Measurements from ENCODE around the gene SF3B1.
"Not testable (repeated sequence)": the region's sequence is repeated elsewhere in the genome, so short reads cannot be mapped to it uniquely, and the experiment has no call there.

Gene SF3B1, protein sequence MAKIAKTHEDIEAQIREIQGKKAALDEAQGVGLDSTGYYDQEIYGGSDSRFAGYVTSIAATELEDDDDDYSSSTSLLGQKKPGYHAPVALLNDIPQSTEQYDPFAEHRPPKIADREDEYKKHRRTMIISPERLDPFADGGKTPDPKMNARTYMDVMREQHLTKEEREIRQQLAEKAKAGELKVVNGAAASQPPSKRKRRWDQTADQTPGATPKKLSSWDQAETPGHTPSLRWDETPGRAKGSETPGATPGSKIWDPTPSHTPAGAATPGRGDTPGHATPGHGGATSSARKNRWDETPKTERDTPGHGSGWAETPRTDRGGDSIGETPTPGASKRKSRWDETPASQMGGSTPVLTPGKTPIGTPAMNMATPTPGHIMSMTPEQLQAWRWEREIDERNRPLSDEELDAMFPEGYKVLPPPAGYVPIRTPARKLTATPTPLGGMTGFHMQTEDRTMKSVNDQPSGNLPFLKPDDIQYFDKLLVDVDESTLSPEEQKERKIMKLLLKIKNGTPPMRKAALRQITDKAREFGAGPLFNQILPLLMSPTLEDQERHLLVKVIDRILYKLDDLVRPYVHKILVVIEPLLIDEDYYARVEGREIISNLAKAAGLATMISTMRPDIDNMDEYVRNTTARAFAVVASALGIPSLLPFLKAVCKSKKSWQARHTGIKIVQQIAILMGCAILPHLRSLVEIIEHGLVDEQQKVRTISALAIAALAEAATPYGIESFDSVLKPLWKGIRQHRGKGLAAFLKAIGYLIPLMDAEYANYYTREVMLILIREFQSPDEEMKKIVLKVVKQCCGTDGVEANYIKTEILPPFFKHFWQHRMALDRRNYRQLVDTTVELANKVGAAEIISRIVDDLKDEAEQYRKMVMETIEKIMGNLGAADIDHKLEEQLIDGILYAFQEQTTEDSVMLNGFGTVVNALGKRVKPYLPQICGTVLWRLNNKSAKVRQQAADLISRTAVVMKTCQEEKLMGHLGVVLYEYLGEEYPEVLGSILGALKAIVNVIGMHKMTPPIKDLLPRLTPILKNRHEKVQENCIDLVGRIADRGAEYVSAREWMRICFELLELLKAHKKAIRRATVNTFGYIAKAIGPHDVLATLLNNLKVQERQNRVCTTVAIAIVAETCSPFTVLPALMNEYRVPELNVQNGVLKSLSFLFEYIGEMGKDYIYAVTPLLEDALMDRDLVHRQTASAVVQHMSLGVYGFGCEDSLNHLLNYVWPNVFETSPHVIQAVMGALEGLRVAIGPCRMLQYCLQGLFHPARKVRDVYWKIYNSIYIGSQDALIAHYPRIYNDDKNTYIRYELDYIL

GRCh38 chr2:197434541-197435513 lies at the start of gene SF3B1:
Gene SF3B1 (minus strand): TSS chr2:197435028. CDS start chr2:197434999, 29 bp downstream.
- peak; percentile 99 for DNase-seq

GRCh38 chr2:197484248-197484647 lies 49.4 kb upstream of the SF3B1 start:
- not testable (repeated sequence) for DNase-seq

DNA sequence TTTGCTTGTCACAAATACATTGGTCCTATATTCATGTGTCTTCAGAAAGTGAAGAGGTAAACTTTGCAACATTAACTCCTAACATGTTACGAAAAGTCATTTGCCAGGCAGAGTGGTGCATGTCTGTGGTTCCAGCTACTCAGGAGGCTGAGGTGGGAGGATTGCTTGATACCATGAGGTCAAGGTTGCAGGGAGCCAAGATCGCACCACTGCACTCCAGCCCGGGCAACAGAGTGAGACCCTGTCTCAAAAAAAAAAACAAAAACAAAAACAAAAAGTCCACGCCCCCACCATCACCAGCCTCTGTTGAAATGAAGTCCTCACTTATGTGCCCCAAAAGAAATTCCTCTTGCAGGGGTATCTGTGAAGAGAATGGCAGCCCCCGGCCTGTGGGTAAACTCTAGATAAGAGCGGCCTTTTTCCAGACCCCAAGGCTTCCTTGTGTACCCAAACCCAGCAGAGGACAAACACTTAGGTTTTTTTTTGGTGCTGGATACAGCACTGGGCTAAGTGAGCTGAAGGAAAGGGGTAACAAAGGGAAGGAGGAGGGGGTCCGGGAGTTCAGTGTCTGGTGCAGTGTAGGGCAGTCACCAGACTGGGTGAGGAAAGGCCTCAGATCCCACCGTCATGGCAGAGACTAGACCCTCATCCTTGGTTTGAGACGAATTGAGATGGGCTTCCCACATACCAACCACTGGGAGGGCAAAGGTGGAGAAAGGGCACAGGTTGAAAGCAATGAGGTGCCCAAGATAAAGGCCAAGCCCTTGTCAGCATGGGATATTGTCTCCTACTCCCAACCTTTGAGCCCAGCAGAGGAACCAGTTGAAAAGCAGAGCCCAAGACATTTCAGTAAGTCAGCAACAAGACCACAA lies 45.6 kb upstream of the SF3B1 start:
- no peak for DNase-seq

DNA sequence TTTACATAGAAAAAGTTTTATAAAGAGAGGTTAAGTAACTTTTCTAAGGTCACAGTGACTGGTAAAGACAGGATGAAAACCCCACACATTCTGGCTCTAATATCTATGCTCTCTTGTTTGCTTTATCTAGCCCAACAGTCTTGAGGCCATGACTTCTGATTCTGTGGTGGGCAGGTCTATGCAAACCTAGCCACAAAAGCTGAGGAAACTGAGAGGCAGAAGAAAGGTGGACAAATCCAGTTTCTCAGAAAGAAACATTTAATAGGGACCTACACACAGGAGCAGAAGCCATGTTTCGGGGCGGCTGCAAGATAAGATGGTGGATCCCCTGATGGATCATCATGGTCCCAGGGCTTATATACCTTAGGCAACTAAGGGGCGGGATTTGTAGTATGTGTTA lies 43.0 kb upstream of the SF3B1 start:
- DNase-seq: no peak

GRCh38 chr2:197472166-197472565 lies 37.3 kb upstream of the SF3B1 start:
- DNase-seq: no peak

- DNase-seq: no peak
These were observed 29.3 kb upstream of the SF3B1 start for GRCh38 chr2:197464175-197464574.

DNA sequence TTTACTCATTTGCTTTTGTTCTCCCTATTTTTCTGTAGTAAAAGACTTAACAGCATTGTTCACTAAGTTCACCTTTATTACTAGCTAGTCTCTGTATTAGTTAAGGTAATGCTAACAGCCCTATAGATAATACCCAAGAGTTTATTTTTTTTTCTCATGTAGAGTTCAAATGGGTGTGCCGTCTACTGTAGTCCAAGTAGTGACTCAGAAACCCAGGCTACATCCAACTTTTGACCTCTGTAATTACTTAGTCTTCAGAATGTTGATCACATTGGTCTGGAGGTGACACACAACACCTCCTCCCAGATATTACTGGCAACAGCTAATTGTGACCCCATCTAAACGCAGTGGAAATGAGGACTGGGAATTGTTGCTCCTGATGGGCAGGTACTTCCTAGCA lies 26.2 kb upstream of the SF3B1 start:
- no peak for DNase-seq

- DNase-seq: no peak
These were observed 25.8 kb upstream of the SF3B1 start for GRCh38 chr2:197460649-197461048.

GRCh38 chr2:197455428-197455827 lies 20.6 kb upstream of the SF3B1 start:
- DNase-seq: no peak

GRCh38 chr2:197454923-197455322 lies 20.1 kb upstream of the SF3B1 start:
- DNase-seq: no peak

DNA sequence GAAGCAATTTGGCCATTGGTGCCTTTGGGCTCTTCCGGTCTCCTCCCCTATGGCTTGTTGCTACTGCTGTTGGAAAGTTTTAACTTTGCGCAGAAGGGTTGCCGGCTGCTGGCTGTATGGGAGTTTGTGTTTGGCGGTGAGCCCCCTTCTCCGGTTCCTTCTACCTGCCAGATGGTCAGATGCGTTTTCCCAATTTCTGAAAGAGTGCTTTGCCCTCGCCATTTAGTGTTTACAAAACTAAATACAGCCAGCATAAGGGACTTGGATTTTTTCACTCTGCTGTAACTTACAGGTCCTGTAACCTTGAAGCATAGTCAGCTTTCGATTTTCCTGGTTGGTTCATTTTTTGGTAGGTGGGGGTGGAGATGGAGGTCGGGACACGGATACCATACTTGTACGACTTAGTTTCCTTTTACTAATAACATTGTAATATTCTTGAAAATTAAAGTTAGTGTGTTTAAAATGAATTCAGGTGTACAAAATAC lies 19.1 kb upstream of the SF3B1 start:
- DNase-seq: no peak

DNA sequence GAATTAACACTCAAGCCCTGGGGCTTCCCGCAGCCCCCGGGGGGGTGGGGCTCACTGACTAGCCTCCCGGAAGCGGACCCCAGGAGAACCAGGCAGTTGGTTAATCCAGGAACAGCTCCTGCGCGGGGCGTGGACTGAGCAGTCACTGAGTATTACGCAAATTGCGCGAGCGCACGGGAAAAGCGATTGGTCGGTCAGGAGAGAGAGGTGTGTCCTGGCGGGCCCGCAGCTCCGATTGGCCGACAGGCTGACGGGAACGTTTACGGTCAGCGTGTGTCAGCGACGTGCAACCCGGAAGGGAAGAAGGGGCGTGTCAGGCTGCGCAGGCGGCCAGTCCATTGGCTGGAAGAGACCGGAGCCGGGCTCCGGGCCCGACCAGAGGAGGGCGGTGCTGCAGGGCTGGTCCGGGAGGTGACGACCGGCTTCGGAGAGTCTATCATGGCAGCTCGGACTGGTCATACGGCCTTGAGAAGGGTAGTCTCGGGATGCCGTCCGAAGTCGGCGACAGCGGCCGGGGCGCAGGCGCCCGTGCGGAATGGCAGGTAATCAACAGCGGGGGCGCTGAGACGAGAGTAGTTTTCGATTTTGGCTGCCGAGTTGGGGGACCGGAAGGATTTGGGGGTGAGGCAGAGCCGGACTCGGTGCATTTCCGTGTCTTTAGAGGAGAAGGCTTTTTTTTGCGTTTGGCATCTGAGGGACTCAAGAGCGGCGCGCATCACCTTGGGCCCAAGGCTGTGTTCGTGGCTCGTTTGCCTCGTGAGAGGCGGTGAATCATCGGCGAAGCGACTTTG lies 18.5 kb upstream of the SF3B1 start, which contains the start of gene COQ10B:
COQ10B (plus strand) TSS at position 430 of the 791 bp plus-strand sequence; CDS start at position 439, 9 bp downstream.
- peak; percentile 99 for DNase-seq

GRCh38 chr2:197452754-197453122 lies 17.9 kb upstream of the SF3B1 start:
- DNase-seq: no peak

GRCh38 chr2:197450935-197451358 lies 16.1 kb upstream of the SF3B1 start:
- not testable (repeated sequence) for DNase-seq

- DNase-seq: no peak
These were observed 15.6 kb upstream of the SF3B1 start for GRCh38 chr2:197450465-197450864.

- no peak for DNase-seq
These were observed 12.0 kb upstream of the SF3B1 start for GRCh38 chr2:197446844-197447243.

- DNase-seq: no peak
These were observed 10.9 kb upstream of the SF3B1 start for GRCh38 chr2:197445746-197446145.

DNA sequence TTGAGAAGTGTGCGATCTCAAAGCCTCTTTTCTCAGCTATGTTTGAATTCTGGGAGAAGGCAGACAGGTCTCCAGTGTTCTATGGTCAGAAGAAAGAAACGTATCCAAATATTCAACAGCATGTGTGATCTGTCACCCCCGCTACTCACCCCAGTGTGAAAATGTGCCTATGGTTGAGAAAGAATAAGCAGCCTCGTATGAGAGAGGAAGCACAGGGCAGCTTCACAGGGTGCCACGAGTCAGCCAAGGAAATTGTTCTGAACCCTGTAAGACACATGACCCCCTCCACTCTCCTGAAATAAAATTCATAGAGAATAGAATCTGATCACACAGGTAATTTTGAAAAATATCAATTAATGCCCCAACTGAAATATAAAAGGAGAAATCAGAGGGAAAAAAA lies 8.0 kb upstream of the SF3B1 start:
- no peak for DNase-seq

- DNase-seq: no peak
These were observed 2.6 kb upstream of the SF3B1 start for GRCh38 chr2:197437380-197437779.
